NOMO-1 treated with dmso at 0.1 percent for 144 hours (cell line): ENCODE data around the gene GNAO1.
"Not testable (repeated sequence)": the region's sequence is repeated elsewhere in the genome, so short reads cannot be mapped to it uniquely, and the experiment has no call there.

Experiments
- DNase-seq: peaks from one replicate; lab custom pipeline; 2025; ENCODE audit not compliant: unreplicated experiment; lab: John Stamatoyannopoulos, UW

The GNAO1 gene

GRCh38 chr16:56360117-56361008 lies 169.1 kb downstream of the GNAO1 start:
- DNase-seq, result no peak

- DNase-seq, result no peak
Measured at GRCh38 chr16:56362057-56362655, 170.9 kb downstream of the GNAO1 start.

GRCh38 chr16:56362706-56363105 lies 171.4 kb downstream of the GNAO1 start:
- no peak for DNase-seq

GRCh38 chr16:56363181-56363716 lies 172.0 kb downstream of the GNAO1 start:
- DNase-seq, result no peak

GRCh38 chr16:56363781-56364565 lies 172.7 kb downstream of the GNAO1 start:
- DNase-seq, result no peak

- DNase-seq, result no peak
Measured at GRCh38 chr16:56364865-56365264, 173.6 kb downstream of the GNAO1 start.

GRCh38 chr16:56365552-56365951 lies 174.3 kb downstream of the GNAO1 start:
- no peak for DNase-seq

GRCh38 chr16:56366945-56367344 lies 175.7 kb downstream of the GNAO1 start:
- DNase-seq, result no peak

- DNase-seq, result no peak
Measured at GRCh38 chr16:56367764-56368163, 176.5 kb downstream of the GNAO1 start.

GRCh38 chr16:56368545-56368944 lies 177.3 kb downstream of the GNAO1 start:
- DNase-seq, result no peak

GRCh38 chr16:56369202-56369601 lies 177.9 kb downstream of the GNAO1 start:
- no peak for DNase-seq

GRCh38 chr16:56370185-56370874 lies 179.0 kb downstream of the GNAO1 start:
- no peak for DNase-seq

GRCh38 chr16:56370875-56371659 lies 179.8 kb downstream of the GNAO1 start:
- no peak for DNase-seq

GRCh38 chr16:56371660-56371937 lies 180.3 kb downstream of the GNAO1 start:
- DNase-seq, result no peak

- no peak for DNase-seq
Measured at GRCh38 chr16:56372013-56372634, 180.8 kb downstream of the GNAO1 start.

GRCh38 chr16:56373003-56373402 lies 181.7 kb downstream of the GNAO1 start:
- no peak for DNase-seq

GRCh38 chr16:56375792-56376191 lies 184.5 kb downstream of the GNAO1 start:
- not testable (repeated sequence) for DNase-seq

GRCh38 chr16:56379044-56379443 lies 187.8 kb downstream of the GNAO1 start:
- not testable (repeated sequence) for DNase-seq

- DNase-seq, result not testable (repeated sequence)
Measured at GRCh38 chr16:56380778-56381485, 189.6 kb downstream of the GNAO1 start.
